Heart right ventricle (tissue), 16 donors: Measurements from ENCODE around the gene IDH3G. TPM values are rescaled to one million over a fixed set of nuclear protein-coding genes. Genes with fewer than 3 reads are reported as not detected.

Experiments
- ATAC-seq, 8 donors: fragments of 200-7000 bp; cut with Tn5 transposase; one replicate each; pipeline ENCODE4 v1.9.1; 2020; ENCODE audit warnings: mild to moderate bottlenecking in 8 of 8, moderate library complexity in 8 of 8, moderate number of reproducible peaks in 1 of 8
- DNase-seq, 2 donors: peaks; one replicate each; pipeline ENCODE4 v3.0.0-alpha.2; 2020
- H3K27ac ChIP-seq, 10 donors: fragments of 200-600 bp; sonication (generic) in 2 of 10; one replicate each; pipeline versions ENCODE4 v1.5.0 to v1.8.0; 2020 to 2022; ENCODE audit warnings: mild to moderate bottlenecking in 3 of 10
- H3K27me3 ChIP-seq, 7 donors: fragments of 200-600 bp; one replicate each; pipeline ENCODE4 v1.8.0; 2021 to 2022; ENCODE audit warnings: mild to moderate bottlenecking in 2 of 7
- H3K36me3 ChIP-seq, 9 donors: fragments of 200-600 bp; sonication (generic) in 1 of 9; one replicate each; pipeline versions ENCODE4 v1.5.0 to v1.8.0; 2020 to 2022; ENCODE audit warnings: mild to moderate bottlenecking in 2 of 9
- H3K4me1 ChIP-seq, 9 donors: fragments of 200-600 bp; sonication (generic) in 1 of 9; one replicate each; pipeline versions ENCODE4 v1.5.0 to v1.8.0; 2020 to 2022; ENCODE audit warnings: mild to moderate bottlenecking in 4 of 9
- H3K4me3 ChIP-seq, 10 donors: fragments of 200-600 bp; sonication (generic) in 2 of 10; one replicate each; pipeline versions ENCODE4 v1.5.0 to v1.8.0; 2020 to 2022; ENCODE audit warnings: mild to moderate bottlenecking in 7 of 10, moderate library complexity in 2 of 10
- H3K9me3 ChIP-seq, 11 donors: fragments of 200-600 bp in 10 of 11; sonication (generic) in 2 of 11; one replicate each; pipeline versions ENCODE4 v1.5.0 to v1.8.0; 2013 to 2022; ENCODE audit warnings: mild to moderate bottlenecking in 2 of 11, control low read depth in 1 of 11, moderate library complexity in 1 of 11
- CTCF ChIP-seq, 9 donors: fragments of 200-600 bp; sonication (generic) in 2 of 9; IDR thresholded peaks; one replicate each; pipeline versions ENCODE4 v1.5.0 to v1.8.0; 2021 to 2022; ENCODE audit warnings: antibody characterized with exemption in 9 of 9, mild to moderate bottlenecking in 5 of 9, moderate library complexity in 1 of 9
- WGBS, 2 donors: extraction: QIAGEN DNeasy Blood & Tissue Kit; methylation state at CpG; one replicate each; pipeline ENCODE4 v1.1.7; 2013; ENCODE audit warnings: inconsistent platforms in 1 of 2; 5-methylcytosine and 5-hydroxymethylcytosine counted together
- intact Hi-C, 10 donors: fragments of 100-400 bp; cut with DNase I; formaldehyde crosslinking; loops; one replicate each; pipeline versions ENCODE4 v1.11.1 to v1.14.2; 2022
- polyA plus RNA-seq, 2 donors: library from polyadenylated mRNA; stranded (reverse); fragments of 200-250 nt; gene quantifications; one replicate each; pipeline ENCODE4 v1.2.3, GENCODE V29; 2013
- total RNA-seq, 10 donors: library from RNA; stranded (reverse); fragmentation: NEBNext Ultra II Directional in 3 of 10; extraction: Animal tissue kit (Norgen Biotek cat#: 25700) in 3 of 10; gene quantifications; one replicate each; pipeline versions ENCODE4 v1.2.1 to v1.2.4, GENCODE V29; 2021 to 2023
- donor health status: Arrhythmogenic right ventricular cardiomyopathy.
- donor health status: ischemic (EF 13 %, LVEDD 7.1; RV severe dilation, severe dysfunction).
- donor health status: healthy with polysubstance abuse.
- donor health status: DM: no; HTN: yes; CAD: no.
- donor health status: DM: no; HTN: no; CAD: no.
- donor health status: ischemic (EF 25% LVEDD 6.9; RV normal size, moderate dysfunction).
- donor health status: ischemic (EF 25% LVEDD 5.7; RV mildly dilated, moderate dysfunction).
- donor health status: healthy.
- donor health status: DM: yes; HTN: yes; CAD: no.
- donor health status: Ischemic cardiomyopathy.
- donor health status: ischemic (EF 35%, LVEDD 5.7; RV mildly dilated, moderate dysfunction).
- donor health status: nonischemic (EF 11% LVEDD 7.7; RV severe dilation, severe dysfunction).
- donor health status: DM: yes; HTN: yes; CAD: no.
- donor health status: PGD.
- donor health status: ischemic (EF 29% LVEDD 5.4; RV normal size, mild dysfunction).
- donor health status: nonischemic (EF 23%, LVEDD 6.1; RV moderate dilation, normal function).

Gene IDH3G
- total and polyA plus RNA-seq, 12 donors: 58.7 to 97.2 (median 74.5) TPM

- DNase-seq (no peak), ATAC-seq (peak in 5 of 8 donors; percentile 13 to 32 (median 17))
- peaks cover 0 to 90% (median 0%) of the 10 kb centered on the region in 7 donors for H3K27me3 ChIP-seq
- H3K27ac ChIP-seq: no peak overlapping the region
- TF ChIP-seq CTCF (IDR thresholded peaks at IDR 0.05): no peak
- H3K9me3 ChIP-seq: no peaks in the 10 kb centered on the region
- H3K4me1 ChIP-seq: peaks cover 0 to 16% (median 0%) of the 10 kb centered on the region in 9 donors
- intact Hi-C loops: no loop called here
- H3K4me3 ChIP-seq: peak overlapping the region; percentile 18 to 55 (median 49)
- WGBS, 2 donors: 0 to 1% methylated on average over 11 to 26 of the region's 27 CpGs
- no peaks in the 10 kb centered on the region for H3K36me3 ChIP-seq
Measured at GRCh38 chrX:153829549-153829798, 35.3 kb upstream of the IDH3G start.

GRCh38 chrX:153828723-153829548 lies 34.8 kb upstream of the IDH3G start:
- intact Hi-C loops: no loop called here
- ATAC-seq: peak in 3 of 8 donors; percentile 32 to 56 (median 50)
- H3K27ac ChIP-seq: peak overlapping the region in 3 of 10 donors; percentile 16 to 51 (median 28)

GRCh38 chrX:153828308-153828707 lies 34.1 kb upstream of the IDH3G start:
- WGBS, 2 donors: 21 to 46% methylated on average over 15 to 17 of the region's 17 CpGs
- peak overlapping the region in 2 of 10 donors; percentile 16 to 51 for H3K27ac ChIP-seq
- peak overlapping the region in 6 of 10 donors; percentile 46 to 55 (median 52) for H3K4me3 ChIP-seq
- peaks cover 0 to 16% (median 0%) of the 10 kb centered on the region in 9 donors for H3K4me1 ChIP-seq
- no peaks in the 10 kb centered on the region for H3K36me3 ChIP-seq
- intact Hi-C loops: no loop called here
- H3K27me3 ChIP-seq: peaks cover 0 to 94% (median 0%) of the 10 kb centered on the region in 7 donors
- ATAC-seq: peak in 2 of 8 donors; percentile 40 to 49
- no peak for TF ChIP-seq CTCF (IDR thresholded peaks at IDR 0.05)
- no peaks in the 10 kb centered on the region for H3K9me3 ChIP-seq
- DNase-seq: no peak

More at GRCh38 chrX:153828723-153829548, 34.8 kb upstream of the IDH3G start:
- H3K4me3 ChIP-seq: peak overlapping the region; percentile 18 to 55 (median 49)
- peaks cover 0 to 16% (median 0%) of the 10 kb centered on the region in 9 donors for H3K4me1 ChIP-seq
- peaks cover 0 to 94% (median 0%) of the 10 kb centered on the region in 7 donors for H3K27me3 ChIP-seq
- 2 to 4% methylated on average over 27 to 47 of the region's 50 CpGs for WGBS, 2 donors
- TF ChIP-seq CTCF (IDR thresholded peaks at IDR 0.05): no peak
- no peaks in the 10 kb centered on the region for H3K9me3 ChIP-seq
- no peaks in the 10 kb centered on the region for H3K36me3 ChIP-seq
- no peak for DNase-seq

- H3K9me3 ChIP-seq: no peaks in the 10 kb centered on the region
- peak overlapping the region in 1 of 10 donors; percentile 52 for H3K4me3 ChIP-seq
- ATAC-seq (no peak), DNase-seq (no peak)
- no peak overlapping the region for H3K27ac ChIP-seq
- no peaks in the 10 kb centered on the region for H3K36me3 ChIP-seq
- peaks cover 0 to 94% (median 0%) of the 10 kb centered on the region in 7 donors for H3K27me3 ChIP-seq
- WGBS, 2 donors: 82 to 87% methylated on average over 8 to 9 of the region's 9 CpGs
- intact Hi-C loops: no loop called here
- H3K4me1 ChIP-seq: peaks cover 0 to 16% (median 0%) of the 10 kb centered on the region in 9 donors
- TF ChIP-seq CTCF (IDR thresholded peaks at IDR 0.05): no peak
Measured at GRCh38 chrX:153827903-153828302, 33.7 kb upstream of the IDH3G start.
